ENCODE data around the gene ENG.

GRCh38 chr9:127898433-127899127 is 44.1 kb upstream of the ENG start:
- TF ChIP-seq POLR2AphosphoS5 (IDR thresholded peaks at IDR 0.05; ENCODE audit: low read depth) (no peak), EZH2 (IDR thresholded peaks at IDR 0.05; ENCODE audit: low read depth, unreplicated experiment) (no peak), CTCF (conservative IDR thresholded peaks at IDR 0.05; ENCODE audit: low read depth in 2 of 2) (no peak), CREB1 (CRISPR knock-in tag; IDR thresholded peaks at IDR 0.05; ENCODE audit: low read depth) (no peak), ZNF331 (CRISPR knock-in tag; IDR thresholded peaks at IDR 0.05; ENCODE audit: low read depth) (no peak)

Data from GM23338 (cell line).